H1 (cell line): Measurements from ENCODE around the gene THBS4. TPM values are rescaled to one million over a fixed set of nuclear protein-coding genes. Genes with fewer than 3 reads are reported as not detected.

Source experiments
- CTCF ChIA-PET: fragments of 300-600 bp; sonication (Branson Sonifier 250); formaldehyde crosslinking; loops from one replicate; lab custom pipeline; 2021; ENCODE audit not compliant: partially characterized antibody; lab: Charles Lee
- POLR2A ChIA-PET: fragments of 300-600 bp; sonication (Branson Sonifier 250); formaldehyde crosslinking; loops from one replicate; lab custom pipeline; 2021; ENCODE audit warnings: inconsistent platforms; ENCODE audit not compliant: partially characterized antibody; lab: Charles Lee
- DNase-seq, 2 experiments: peaks; one replicate each; pipeline versions ENCODE4 v3.0.0 to v3.0.0-alpha.2; 2010 to 2022; ENCODE audit warnings: low spot score in 2 of 2, low read depth in 1 of 2, mixed read lengths in 1 of 2
- FAIRE-seq: peaks from 2 replicates; lab custom pipeline; 2011; peaks lifted over from hg19 to GRCh38; lab: Jason Lieb, UNC
- H2AFZ ChIP-seq: 2 replicates; pipeline ENCODE4 v1.8.1; 2012; ENCODE audit warnings: low read length, inconsistent platforms
- H2AK5ac ChIP-seq: 2 replicates; pipeline ENCODE4 v1.6.1; 2013; ENCODE audit warnings: low read depth, low read length
- H2BK120ac ChIP-seq: replicated peaks from 2 replicates; pipeline ENCODE3; 2013; ENCODE audit warnings: low read depth, low read length, inconsistent platforms
- H2BK12ac ChIP-seq: 2 replicates; pipeline ENCODE4 v1.6.1; 2013; ENCODE audit warnings: low read depth, low read length
- H2BK15ac ChIP-seq: 2 replicates; pipeline ENCODE4 v1.6.1; 2013; ENCODE audit warnings: low read length
- H2BK20ac ChIP-seq: 2 replicates; pipeline ENCODE4 v1.6.1; 2013; ENCODE audit warnings: low read length
- H2BK5ac ChIP-seq: 2 replicates; pipeline ENCODE4 v1.6.1; 2013; ENCODE audit warnings: low read depth, low read length
- H3K14ac ChIP-seq: 2 replicates; pipeline ENCODE4 v1.6.1; 2013; ENCODE audit warnings: inconsistent platforms; ENCODE audit not compliant: insufficient read length
- H3K18ac ChIP-seq: 2 replicates; pipeline ENCODE4 v1.6.1; 2013; ENCODE audit warnings: low read length; ENCODE audit errors: extremely low read depth
- H3K23ac ChIP-seq: 2 replicates; pipeline ENCODE4 v1.6.1; 2013; ENCODE audit warnings: inconsistent platforms; ENCODE audit not compliant: insufficient read length
- H3K23me2 ChIP-seq: 2 replicates; pipeline ENCODE4 v1.6.1; 2013; ENCODE audit warnings: low read depth, low read length
- H3K27ac ChIP-seq: 2 replicates; pipeline ENCODE4 v1.6.1; 2011; ENCODE audit warnings: low read depth, low read length, inconsistent platforms
- H3K27me3 ChIP-seq, 4 experiments: replicated peaks in 1 of 4; 1 replicate in 1 of 4; 2 replicates in 3 of 4; pipeline versions ENCODE4 v1.6.1 to v1.8.1; 2011 to 2013; ENCODE audit warnings: low read length in 3 of 4, mild to moderate bottlenecking in 3 of 4, inconsistent platforms in 2 of 4, mixed read lengths in 2 of 4, moderate library complexity in 1 of 4; ENCODE audit not compliant: control insufficient read depth in 3 of 4, insufficient read depth in 3 of 4; ENCODE audit errors: extremely low read depth in 1 of 4
- H3K36me3 ChIP-seq, 4 experiments: 2 replicates each; pipeline versions ENCODE4 v1.6.1 to v1.8.1; 2011 to 2013; ENCODE audit warnings: mild to moderate bottlenecking in 4 of 4, low read length in 3 of 4, moderate library complexity in 2 of 4, control low read depth in 1 of 4, inconsistent platforms in 1 of 4; ENCODE audit not compliant: insufficient read depth in 4 of 4, control insufficient read depth in 2 of 4
- H3K4ac ChIP-seq: replicated peaks from 2 replicates; pipeline ENCODE3; 2013; ENCODE audit warnings: low read length, low read depth, mixed read lengths, inconsistent platforms; ENCODE audit not compliant: insufficient read length
- H3K4me1 ChIP-seq, 4 experiments: replicated peaks in 1 of 4; 1 replicate in 1 of 4; 2 replicates in 3 of 4; pipeline versions ENCODE4 v1.6.1 to v1.8.1; 2011 to 2013; ENCODE audit warnings: low read length in 3 of 4, inconsistent platforms in 2 of 4, mixed read lengths in 1 of 4; ENCODE audit not compliant: insufficient read depth in 4 of 4, control insufficient read depth in 3 of 4
- H3K4me2 ChIP-seq, 2 experiments: 2 replicates each; pipeline versions ENCODE4 v1.6.1 to v1.8.1; 2011 to 2013; ENCODE audit warnings: low read depth in 2 of 2, low read length in 2 of 2, control low read depth in 1 of 2, inconsistent platforms in 1 of 2, mild to moderate bottlenecking in 1 of 2; ENCODE audit not compliant: insufficient read depth in 1 of 2
- H3K4me3 ChIP-seq, 4 experiments: fragments of 200-600, 300-600 bp in 1 of 4; sonication (generic), shearing (Covaris generic), sonication (Bioruptor Twin) in 1 of 4; 2 replicates each; pipeline versions ENCODE4 v1.5.1 to v1.8.1; 2011 to 2016; ENCODE audit warnings: low read length in 4 of 4, low read depth in 3 of 4, control low read depth in 2 of 4, inconsistent platforms in 2 of 4, mild to moderate bottlenecking in 2 of 4, mixed read lengths in 1 of 4, moderate library complexity in 1 of 4; ENCODE audit not compliant: insufficient read depth in 2 of 4; ENCODE audit errors: extremely low read depth in 1 of 4
- H3K56ac ChIP-seq: replicated peaks from 2 replicates; pipeline ENCODE3; 2013; ENCODE audit warnings: low read depth, mild to moderate bottlenecking, mixed read lengths, low read length, inconsistent platforms; ENCODE audit not compliant: insufficient read length
- H3K79me1 ChIP-seq: 2 replicates; pipeline ENCODE4 v1.6.1; 2013; ENCODE audit warnings: low read depth, low read length, control low read depth
- H3K79me2 ChIP-seq, 2 experiments: 2 replicates each; pipeline versions ENCODE4 v1.6.1 to v1.8.1; 2012 to 2013; ENCODE audit warnings: low read length in 2 of 2, mild to moderate bottlenecking in 2 of 2, inconsistent platforms in 1 of 2; ENCODE audit not compliant: insufficient read depth in 2 of 2, control insufficient read depth in 1 of 2
- H3K9ac ChIP-seq, 4 experiments: replicated peaks in 1 of 4; 1 replicate in 1 of 4; 2 replicates in 3 of 4; pipeline versions ENCODE4 v1.6.1 to v1.8.1; 2011 to 2013; ENCODE audit warnings: low read depth in 3 of 4, low read length in 3 of 4, control low read depth in 2 of 4, mild to moderate bottlenecking in 2 of 4, moderate library complexity in 2 of 4, inconsistent platforms in 1 of 4; ENCODE audit errors: extremely low read depth in 1 of 4
- H3K9me3 ChIP-seq, 2 experiments: 2 replicates each; pipeline versions ENCODE4 v1.6.1 to v1.8.1; 2012 to 2013; ENCODE audit warnings: mild to moderate bottlenecking in 2 of 2, moderate library complexity in 2 of 2, control low read depth in 1 of 2, inconsistent platforms in 1 of 2, low read depth in 1 of 2, low read length in 1 of 2, mixed read lengths in 1 of 2; ENCODE audit not compliant: insufficient read depth in 2 of 2
- H4K20me1 ChIP-seq, 2 experiments: replicated peaks in 1 of 2; 2 replicates each; pipeline versions ENCODE3 to v1.8.1; 2011 to 2013; ENCODE audit warnings: inconsistent platforms in 2 of 2, low read length in 2 of 2, mild to moderate bottlenecking in 1 of 2; ENCODE audit not compliant: insufficient read depth in 2 of 2, control insufficient read depth in 1 of 2
- H4K5ac ChIP-seq: 2 replicates; pipeline ENCODE4 v1.6.1; 2013; ENCODE audit warnings: low read length, low read depth, mixed read lengths, inconsistent platforms; ENCODE audit not compliant: insufficient read length
- H4K8ac ChIP-seq: 2 replicates; pipeline ENCODE4 v1.8.0; 2013; ENCODE audit warnings: mild to moderate bottlenecking, moderate library complexity, low read length, inconsistent platforms; ENCODE audit not compliant: insufficient read depth; ENCODE audit errors: extremely low read depth
- H4K91ac ChIP-seq: replicated peaks from 2 replicates; pipeline ENCODE3; 2013; ENCODE audit warnings: low read length, mixed read lengths, inconsistent platforms; ENCODE audit not compliant: insufficient read length
- HDAC2 ChIP-seq, 2 experiments: fragments of 300-600 bp in 1 of 2; sonication (generic) in 1 of 2; IDR thresholded peaks; 2 replicates each; pipeline ENCODE4 v1.6.1; 2011 to 2012; ENCODE audit warnings: low read depth in 2 of 2, low read length in 2 of 2, mild to moderate bottlenecking in 2 of 2, moderate library complexity in 2 of 2, borderline replicate concordance in 1 of 2, inconsistent platforms in 1 of 2
- HDAC6 ChIP-seq: IDR thresholded peaks from one replicate; pipeline ENCODE4 v1.7.1; 2012; ENCODE audit warnings: low read depth, mild to moderate bottlenecking, inconsistent platforms, low read length, moderate library complexity
- MAX ChIP-seq: IDR thresholded peaks from 2 replicates; pipeline ENCODE4 v1.6.1; 2012; ENCODE audit warnings: inconsistent platforms
- POLR2A ChIP-seq, 2 experiments: IDR thresholded peaks; 1 replicate in 1 of 2; 2 replicates in 1 of 2; pipeline ENCODE4 v1.6.1; 2011; ENCODE audit warnings: low read depth in 2 of 2, low read length in 2 of 2, mild to moderate bottlenecking in 2 of 2; ENCODE audit errors: control extremely low read depth in 1 of 2
- TAF1 ChIP-seq: IDR thresholded peaks from 2 replicates; pipeline ENCODE4 v1.6.1; 2011; ENCODE audit warnings: mild to moderate bottlenecking, low read depth, low read length
- TAF7 ChIP-seq: optimal IDR thresholded peaks from 2 replicates; pipeline ENCODE3; 2011; ENCODE audit warnings: low read depth, mild to moderate bottlenecking, inconsistent platforms, low read length, moderate library complexity, borderline replicate concordance
- TEAD4 ChIP-seq: IDR thresholded peaks from 2 replicates; pipeline ENCODE4 v1.6.1; 2012; ENCODE audit warnings: low read depth, low read length, inconsistent platforms, mixed read lengths
- WGBS, 2 experiments: shearing (Covaris generic) in 1 of 2; methylation state at CpG; one replicate each; pipeline versions ENCODE4 v1.1.6 to v1.1.7; 2013 to 2015; ENCODE audit warnings: low lambda C conversion rate in 2 of 2, mixed read lengths in 2 of 2, inconsistent platforms in 1 of 2, low coverage in 1 of 2, missing lambda C conversion rate in 1 of 2; ENCODE audit not compliant: insufficient replicate concordance in 2 of 2, insufficient coverage in 1 of 2, insufficient read length in 1 of 2; ENCODE audit errors: extremely low coverage in 1 of 2, missing lambda C conversion rate in 1 of 2; 5-methylcytosine and 5-hydroxymethylcytosine counted together
- polyA plus RNA-seq, 7 experiments: library from polyadenylated mRNA; depleted of rRNA in 3 of 7; stranded (reverse) in 5 of 7; unstranded in 2 of 7; fragments of >200 nt in 5 of 7; fragments of 200-250 nt in 2 of 7; gene quantifications; 1 replicate in 5 of 7; 2 replicates in 1 of 7; 4 replicates in 1 of 7; pipeline versions ENCODE4 v1.2.1 to v1.2.3, GENCODE V29; 2011 to 2013; ENCODE audit warnings: missing spikeins in 2 of 7, mixed read lengths in 2 of 7
- total RNA-seq: library from RNA; stranded (reverse); fragmentation: NEBNext Ultra II Directional; extraction: Animal tissue kit (Norgen Biotek cat#: 25700); gene quantifications from 2 replicates; pipeline ENCODE4 v1.2.1, GENCODE V29; 2021
- TF ChIP-seq, protein P1 (sequence below), 3 experiments: IDR thresholded peaks; 1 replicate in 2 of 3; 2 replicates in 1 of 3; pipeline versions ENCODE4 v1.5.1 to v1.6.1; 2011; ENCODE audit warnings: low read length in 3 of 3, mild to moderate bottlenecking in 3 of 3, inconsistent platforms in 2 of 3, low read depth in 1 of 3, moderate library complexity in 1 of 3; ENCODE audit not compliant: insufficient read depth in 1 of 3; ENCODE audit errors: control extremely low read depth in 1 of 3

Gene THBS4
- total and polyA plus RNA-seq, 2 of the 8 experiments (the other 6 are each of a cell fraction or from before 2014, with no cell fraction given) = 12.8 to 25.4 TPM

DNA sequence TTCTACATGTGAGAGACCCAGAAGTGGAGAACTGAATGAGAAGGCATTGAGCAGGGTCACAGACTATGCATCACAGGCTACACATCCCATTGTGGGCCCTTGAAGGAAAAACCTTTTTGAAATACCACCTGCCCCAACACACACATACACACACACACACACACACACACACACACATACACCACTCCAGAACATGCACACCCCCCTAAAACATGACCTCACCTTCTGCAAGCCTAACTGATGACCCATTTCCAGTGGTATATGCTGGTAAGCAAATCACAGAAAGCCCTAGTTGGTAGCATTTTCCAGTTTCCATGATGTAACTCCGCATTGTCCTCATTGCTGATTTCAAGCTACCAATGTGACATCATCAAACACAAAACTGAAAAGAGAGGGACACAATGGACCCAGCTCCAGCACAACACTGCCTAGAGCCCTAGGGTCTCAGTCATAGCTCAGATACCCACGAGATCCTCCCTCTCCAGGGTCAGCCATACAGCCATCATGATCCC, 36.4 kb downstream of the THBS4 start:
- H3K79me1 ChIP-seq = no peaks in the 10 kb centered on the region
- DNase-seq = no peak
- no peak overlapping the region for H3K27ac ChIP-seq
- H3K56ac ChIP-seq = no peak overlapping the region
- no peaks in the 10 kb centered on the region for H4K20me1 ChIP-seq
- no peaks in the 10 kb centered on the region for H3K27me3 ChIP-seq
- no peak overlapping the region for H3K4ac ChIP-seq
- H3K4me1 ChIP-seq = no peaks in the 10 kb centered on the region
- H2BK15ac ChIP-seq = no peak overlapping the region
- H3K36me3 ChIP-seq = no peaks in the 10 kb centered on the region; a peak in 1 of 8 replicates
- no peaks in the 10 kb centered on the region for H3K79me2 ChIP-seq
- no peak overlapping the region for H3K23ac ChIP-seq
- TF ChIP-seq HDAC6 (no peak), HDAC2 (IDR thresholded peaks at IDR 0.05; ENCODE audit: borderline replicate concordance in 1 of 2, low read depth in 2 of 2, low read length in 2 of 2) (no peak), TAF7 (no peak), TAF1 (no peak), MAX (no peak), POLR2A (IDR thresholded peaks at IDR 0.05; ENCODE audit: control extremely low read depth in 1 of 2, low read depth in 2 of 2, low read length in 2 of 2) (no peak), TEAD4 (no peak)
- TF ChIP-seq, protein P1, sequence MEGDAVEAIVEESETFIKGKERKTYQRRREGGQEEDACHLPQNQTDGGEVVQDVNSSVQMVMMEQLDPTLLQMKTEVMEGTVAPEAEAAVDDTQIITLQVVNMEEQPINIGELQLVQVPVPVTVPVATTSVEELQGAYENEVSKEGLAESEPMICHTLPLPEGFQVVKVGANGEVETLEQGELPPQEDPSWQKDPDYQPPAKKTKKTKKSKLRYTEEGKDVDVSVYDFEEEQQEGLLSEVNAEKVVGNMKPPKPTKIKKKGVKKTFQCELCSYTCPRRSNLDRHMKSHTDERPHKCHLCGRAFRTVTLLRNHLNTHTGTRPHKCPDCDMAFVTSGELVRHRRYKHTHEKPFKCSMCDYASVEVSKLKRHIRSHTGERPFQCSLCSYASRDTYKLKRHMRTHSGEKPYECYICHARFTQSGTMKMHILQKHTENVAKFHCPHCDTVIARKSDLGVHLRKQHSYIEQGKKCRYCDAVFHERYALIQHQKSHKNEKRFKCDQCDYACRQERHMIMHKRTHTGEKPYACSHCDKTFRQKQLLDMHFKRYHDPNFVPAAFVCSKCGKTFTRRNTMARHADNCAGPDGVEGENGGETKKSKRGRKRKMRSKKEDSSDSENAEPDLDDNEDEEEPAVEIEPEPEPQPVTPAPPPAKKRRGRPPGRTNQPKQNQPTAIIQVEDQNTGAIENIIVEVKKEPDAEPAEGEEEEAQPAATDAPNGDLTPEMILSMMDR (IDR thresholded peaks at IDR 0.05; ENCODE audit: control extremely low read depth in 1 of 3, insufficient read depth in 1 of 3, low read depth in 1 of 3, low read length in 3 of 3) = no peak
- H2BK120ac ChIP-seq = no peak overlapping the region
- no peaks in the 10 kb centered on the region; a peak in 1 of 4 replicates for H3K9me3 ChIP-seq
- no peak overlapping the region for H3K4me2 ChIP-seq
- no peaks in the 10 kb centered on the region for H3K23me2 ChIP-seq
- H3K9ac ChIP-seq = no peak overlapping the region
- 82% methylated on average over 2 of the region's 2 CpGs; no CpG with 5 or more reads in 1 of the 2 experiments for WGBS, 2 experiments
- CTCF ChIA-PET = interaction anchor here (0.6 to 1.3 kb wide), 3 partner anchors 12 to 193 kb away, joined by 3 to 4 read pairs (median 3); no protein-coding TSS in a partner anchor
- H4K5ac ChIP-seq = no peak overlapping the region
- H2BK12ac ChIP-seq = no peak overlapping the region
- no peak overlapping the region for H3K14ac ChIP-seq
- H4K91ac ChIP-seq = no peak overlapping the region
- H2BK5ac ChIP-seq = no peak overlapping the region
- no peak overlapping the region for H2BK20ac ChIP-seq
- H3K4me3 ChIP-seq = no peak overlapping the region
- H2AFZ ChIP-seq = no peak overlapping the region
- no peak overlapping the region for H3K18ac ChIP-seq
- FAIRE-seq = no peak
- H4K8ac ChIP-seq = no peak overlapping the region
- POLR2A ChIA-PET = no interaction called here
- no peak overlapping the region for H2AK5ac ChIP-seq
